HCT116 (cell line): Measurements from ENCODE around the gene TOLLIP.

ENCODE experiments used
- CEBPB ChIP-seq: IDR thresholded peaks from 2 replicates; pipeline ENCODE4 v1.6.1; 2012; ENCODE audit warnings: low read depth
- EZH2 ChIP-seq: fragments of 200-600 bp; sonication (generic); IDR thresholded peaks from 2 replicates; pipeline ENCODE4 v1.6.1; 2017; ENCODE audit warnings: antibody characterized with exemption, mixed run types
- EZH2phosphoT487 ChIP-seq: fragments of 200-600 bp; IDR thresholded peaks from 2 replicates; pipeline ENCODE4 v1.6.1; 2018; ENCODE audit warnings: antibody characterized with exemption, borderline replicate concordance
- FOSL1 ChIP-seq: IDR thresholded peaks from 2 replicates; pipeline ENCODE4 v1.6.1; 2012; ENCODE audit warnings: low read depth
- POLR2A ChIP-seq: IDR thresholded peaks from 2 replicates; pipeline ENCODE4 v1.7.0; 2011; ENCODE audit warnings: borderline replicate concordance; ENCODE audit not compliant: insufficient read depth, insufficient read length; ENCODE audit errors: extremely low read depth
- POLR2AphosphoS5 ChIP-seq: IDR thresholded peaks from 2 replicates; pipeline ENCODE4 v1.6.1; 2011; ENCODE audit warnings: mild to moderate bottlenecking, low read depth, low read length, moderate library complexity
- SIN3A ChIP-seq: IDR thresholded peaks from 2 replicates; pipeline ENCODE4 v1.6.1; 2012; ENCODE audit warnings: low read depth
- YY1 ChIP-seq: IDR thresholded peaks from 2 replicates; pipeline ENCODE4 v1.6.1; 2011; ENCODE audit warnings: low read length, low read depth, moderate library complexity, mild to moderate bottlenecking; ENCODE audit not compliant: insufficient replicate concordance; ENCODE audit errors: extremely low read depth
- TF ChIP-seq, protein P1 (sequence below), 3 experiments: fragments of 200-600 bp in 1 of 3; sonication (generic) in 1 of 3; IDR thresholded peaks in 2 of 3; conservative IDR thresholded peaks in 1 of 3; 2 replicates each; pipeline ENCODE4 v1.5.1; 2012 to 2017; ENCODE audit warnings: low read depth in 2 of 3, low read length in 2 of 3, antibody characterized with exemption in 1 of 3, borderline replicate concordance in 1 of 3, control low read depth in 1 of 3, mild to moderate bottlenecking in 1 of 3, mixed read lengths in 1 of 3, mixed run types in 1 of 3, moderate library complexity in 1 of 3; ENCODE audit not compliant: insufficient read depth in 1 of 3
- TF ChIP-seq, protein P2 (sequence below): IDR thresholded peaks from 2 replicates; pipeline ENCODE4 v1.6.1; 2012; ENCODE audit warnings: low read depth
- TF ChIP-seq, protein P3 (sequence below): IDR thresholded peaks from 2 replicates; pipeline ENCODE4 v1.6.1; 2012

DNA sequence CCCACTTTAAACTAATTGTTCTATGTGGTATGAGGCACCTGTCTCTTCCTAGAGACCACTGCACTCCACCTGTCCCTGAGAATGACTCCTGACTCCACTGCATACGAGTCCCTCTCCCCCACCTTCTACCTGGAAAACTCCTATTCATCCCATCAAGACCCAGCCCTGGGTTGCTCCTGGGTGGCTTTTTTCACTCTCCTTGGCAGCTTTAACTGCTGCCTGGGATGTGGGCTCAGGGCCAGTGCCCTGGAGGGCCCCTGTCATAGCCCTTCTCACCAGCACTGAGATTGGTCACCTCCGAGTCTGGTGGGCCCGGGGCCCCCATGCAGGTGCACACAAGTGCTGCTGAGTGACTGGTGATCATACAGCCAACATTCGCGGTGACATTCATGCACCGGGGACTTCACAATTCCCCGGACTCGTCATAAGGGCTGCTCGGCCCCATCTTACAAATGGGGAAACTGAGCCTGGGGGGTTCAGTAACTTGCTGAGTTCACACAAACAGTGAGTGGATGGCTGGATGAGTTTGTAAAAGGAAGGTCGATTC lies 25.9 kb upstream of the TOLLIP start:
- TF ChIP-seq, protein P1, sequence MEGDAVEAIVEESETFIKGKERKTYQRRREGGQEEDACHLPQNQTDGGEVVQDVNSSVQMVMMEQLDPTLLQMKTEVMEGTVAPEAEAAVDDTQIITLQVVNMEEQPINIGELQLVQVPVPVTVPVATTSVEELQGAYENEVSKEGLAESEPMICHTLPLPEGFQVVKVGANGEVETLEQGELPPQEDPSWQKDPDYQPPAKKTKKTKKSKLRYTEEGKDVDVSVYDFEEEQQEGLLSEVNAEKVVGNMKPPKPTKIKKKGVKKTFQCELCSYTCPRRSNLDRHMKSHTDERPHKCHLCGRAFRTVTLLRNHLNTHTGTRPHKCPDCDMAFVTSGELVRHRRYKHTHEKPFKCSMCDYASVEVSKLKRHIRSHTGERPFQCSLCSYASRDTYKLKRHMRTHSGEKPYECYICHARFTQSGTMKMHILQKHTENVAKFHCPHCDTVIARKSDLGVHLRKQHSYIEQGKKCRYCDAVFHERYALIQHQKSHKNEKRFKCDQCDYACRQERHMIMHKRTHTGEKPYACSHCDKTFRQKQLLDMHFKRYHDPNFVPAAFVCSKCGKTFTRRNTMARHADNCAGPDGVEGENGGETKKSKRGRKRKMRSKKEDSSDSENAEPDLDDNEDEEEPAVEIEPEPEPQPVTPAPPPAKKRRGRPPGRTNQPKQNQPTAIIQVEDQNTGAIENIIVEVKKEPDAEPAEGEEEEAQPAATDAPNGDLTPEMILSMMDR (IDR thresholded peaks at IDR 0.05 in 2 of 3, conservative IDR thresholded peaks at IDR 0.05 in 1 of 3; ENCODE audit: borderline replicate concordance in 1 of 3, insufficient read depth in 1 of 3, low read depth in 2 of 3, low read length in 2 of 3), result no peak
- TF ChIP-seq POLR2AphosphoS5 (no peak), FOSL1 (no peak), CEBPB (no peak), YY1 (no peak), POLR2A (no peak), SIN3A (no peak), EZH2phosphoT487 (no peak), EZH2 (no peak)
- TF ChIP-seq, protein P2, sequence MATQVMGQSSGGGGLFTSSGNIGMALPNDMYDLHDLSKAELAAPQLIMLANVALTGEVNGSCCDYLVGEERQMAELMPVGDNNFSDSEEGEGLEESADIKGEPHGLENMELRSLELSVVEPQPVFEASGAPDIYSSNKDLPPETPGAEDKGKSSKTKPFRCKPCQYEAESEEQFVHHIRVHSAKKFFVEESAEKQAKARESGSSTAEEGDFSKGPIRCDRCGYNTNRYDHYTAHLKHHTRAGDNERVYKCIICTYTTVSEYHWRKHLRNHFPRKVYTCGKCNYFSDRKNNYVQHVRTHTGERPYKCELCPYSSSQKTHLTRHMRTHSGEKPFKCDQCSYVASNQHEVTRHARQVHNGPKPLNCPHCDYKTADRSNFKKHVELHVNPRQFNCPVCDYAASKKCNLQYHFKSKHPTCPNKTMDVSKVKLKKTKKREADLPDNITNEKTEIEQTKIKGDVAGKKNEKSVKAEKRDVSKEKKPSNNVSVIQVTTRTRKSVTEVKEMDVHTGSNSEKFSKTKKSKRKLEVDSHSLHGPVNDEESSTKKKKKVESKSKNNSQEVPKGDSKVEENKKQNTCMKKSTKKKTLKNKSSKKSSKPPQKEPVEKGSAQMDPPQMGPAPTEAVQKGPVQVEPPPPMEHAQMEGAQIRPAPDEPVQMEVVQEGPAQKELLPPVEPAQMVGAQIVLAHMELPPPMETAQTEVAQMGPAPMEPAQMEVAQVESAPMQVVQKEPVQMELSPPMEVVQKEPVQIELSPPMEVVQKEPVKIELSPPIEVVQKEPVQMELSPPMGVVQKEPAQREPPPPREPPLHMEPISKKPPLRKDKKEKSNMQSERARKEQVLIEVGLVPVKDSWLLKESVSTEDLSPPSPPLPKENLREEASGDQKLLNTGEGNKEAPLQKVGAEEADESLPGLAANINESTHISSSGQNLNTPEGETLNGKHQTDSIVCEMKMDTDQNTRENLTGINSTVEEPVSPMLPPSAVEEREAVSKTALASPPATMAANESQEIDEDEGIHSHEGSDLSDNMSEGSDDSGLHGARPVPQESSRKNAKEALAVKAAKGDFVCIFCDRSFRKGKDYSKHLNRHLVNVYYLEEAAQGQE, result no peak
- TF ChIP-seq, protein P3, sequence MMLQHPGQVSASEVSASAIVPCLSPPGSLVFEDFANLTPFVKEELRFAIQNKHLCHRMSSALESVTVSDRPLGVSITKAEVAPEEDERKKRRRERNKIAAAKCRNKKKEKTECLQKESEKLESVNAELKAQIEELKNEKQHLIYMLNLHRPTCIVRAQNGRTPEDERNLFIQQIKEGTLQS, result no peak
